ENCODE measurements around the gene ARID5B.

- no peak for TF ChIP-seq CTCF (tag by site-specific recombination; IDR thresholded peaks at IDR 0.05)
- TF ChIP-seq ZNF174 (tag by site-specific recombination; IDR thresholded peaks at IDR 0.05), result no peak
- TF ChIP-seq ZNF248 (tag by site-specific recombination; IDR thresholded peaks at IDR 0.05), result no peak
- no peak for TF ChIP-seq ZNF776 (tag by site-specific recombination; IDR thresholded peaks at IDR 0.05; ENCODE audit: borderline replicate concordance)
- no peak for TF ChIP-seq ZSCAN18 (tag by site-specific recombination; IDR thresholded peaks at IDR 0.05)
- no peak for TF ChIP-seq ZNF23 (tag by site-specific recombination; IDR thresholded peaks at IDR 0.05; ENCODE audit: borderline replicate concordance)
- TF ChIP-seq, protein P1, sequence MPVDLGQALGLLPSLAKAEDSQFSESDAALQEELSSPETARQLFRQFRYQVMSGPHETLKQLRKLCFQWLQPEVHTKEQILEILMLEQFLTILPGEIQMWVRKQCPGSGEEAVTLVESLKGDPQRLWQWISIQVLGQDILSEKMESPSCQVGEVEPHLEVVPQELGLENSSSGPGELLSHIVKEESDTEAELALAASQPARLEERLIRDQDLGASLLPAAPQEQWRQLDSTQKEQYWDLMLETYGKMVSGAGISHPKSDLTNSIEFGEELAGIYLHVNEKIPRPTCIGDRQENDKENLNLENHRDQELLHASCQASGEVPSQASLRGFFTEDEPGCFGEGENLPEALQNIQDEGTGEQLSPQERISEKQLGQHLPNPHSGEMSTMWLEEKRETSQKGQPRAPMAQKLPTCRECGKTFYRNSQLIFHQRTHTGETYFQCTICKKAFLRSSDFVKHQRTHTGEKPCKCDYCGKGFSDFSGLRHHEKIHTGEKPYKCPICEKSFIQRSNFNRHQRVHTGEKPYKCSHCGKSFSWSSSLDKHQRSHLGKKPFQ (tag by site-specific recombination; IDR thresholded peaks at IDR 0.05), result no peak
- no peak for TF ChIP-seq ZNF639 (tag by site-specific recombination; IDR thresholded peaks at IDR 0.05)
- no peak for TF ChIP-seq ZBTB21 (tag by site-specific recombination; IDR thresholded peaks at IDR 0.05)
- no peak for TF ChIP-seq TCF7L2 (IDR thresholded peaks at IDR 0.05; ENCODE audit: borderline replicate concordance, low read depth, low read length)
- no peak for TF ChIP-seq ZNF664 (tag by site-specific recombination; IDR thresholded peaks at IDR 0.05)
Measured at GRCh38 chr10:61895898-61896600, 5.5 kb upstream of the ARID5B start.

Measured in HEK293 (cell line).